A673 (cell line): Measurements from ENCODE around the gene APCS. TPM values are rescaled to one million over a fixed set of nuclear protein-coding genes. Genes with fewer than 3 reads are reported as not detected.

Source experiments
- BruUV-seq: library from RNA; stranded (reverse); fragments of 400-500 nt; replicated peaks from 2 replicates; lab custom pipeline; 2021; lab: Mats Ljungman, UMichigan
- CTCF ChIA-PET: fragments of 300-600 bp; sonication (Branson Sonifier 250); formaldehyde crosslinking; loops from one replicate; lab custom pipeline; 2022; ENCODE audit warnings: antibody characterized with exemption; lab: Charles Lee
- POLR2A ChIA-PET: fragments of 300-600 bp; sonication (Branson Sonifier 250); formaldehyde crosslinking; loops from one replicate; lab custom pipeline; 2022; ENCODE audit warnings: antibody characterized with exemption; ENCODE audit not compliant: low non-redundant PET; lab: Charles Lee
- DNase-seq: peaks from one replicate; pipeline ENCODE4 v3.0.0-alpha.2; 2015; ENCODE audit warnings: low spot score
- H3K27ac ChIP-seq: fragments of 200-600 bp; sonication (generic); 2 replicates; pipeline ENCODE4 v1.5.1; 2016; ENCODE audit warnings: mixed run types, low read depth, mild to moderate bottlenecking, mixed read lengths, antibody characterized with exemption, low read length; ENCODE audit not compliant: poor library complexity, severe bottlenecking
- H3K27me3 ChIP-seq: fragments of 200-600 bp; sonication (generic); replicated peaks from 2 replicates; pipeline ENCODE4 v1.6.1; 2017; ENCODE audit warnings: mixed run types, low read depth, mild to moderate bottlenecking, mixed read lengths, antibody characterized with exemption, low read length; ENCODE audit not compliant: insufficient read depth, poor library complexity
- H3K36me3 ChIP-seq: fragments of 200-600 bp; sonication (generic); 2 replicates; pipeline ENCODE4 v1.6.1; 2016; ENCODE audit warnings: mixed run types, mild to moderate bottlenecking, mixed read lengths, antibody characterized with exemption, low read length; ENCODE audit not compliant: insufficient read depth, poor library complexity, severe bottlenecking
- H3K4me1 ChIP-seq: fragments of 200-600 bp; sonication (generic); 2 replicates; pipeline ENCODE4 v1.6.1; 2017; ENCODE audit warnings: mixed run types, mild to moderate bottlenecking, mixed read lengths, antibody characterized with exemption, low read length; ENCODE audit not compliant: insufficient read depth, poor library complexity, severe bottlenecking
- H3K4me3 ChIP-seq: fragments of 200-600 bp; sonication (generic); 2 replicates; pipeline ENCODE4 v1.5.1; 2016; ENCODE audit warnings: low read depth, mixed run types, mild to moderate bottlenecking, mixed read lengths, low read length; ENCODE audit not compliant: poor library complexity, severe bottlenecking
- H3K9me3 ChIP-seq: fragments of 200-600 bp; sonication (generic); 2 replicates; pipeline ENCODE4 v1.6.1; 2016; ENCODE audit warnings: mixed run types, low read depth, mild to moderate bottlenecking, mixed read lengths, antibody characterized with exemption, low read length; ENCODE audit not compliant: poor library complexity, severe bottlenecking
- EZH2 ChIP-seq: fragments of 200-600 bp; sonication (generic); IDR thresholded peaks from 2 replicates; pipeline ENCODE4 v1.6.1; 2017; ENCODE audit warnings: borderline replicate concordance, low read depth, mild to moderate bottlenecking, mixed read lengths, antibody characterized with exemption, low read length; ENCODE audit not compliant: poor library complexity, severe bottlenecking
- intact Hi-C: fragments of 100-400 bp; cut with micrococcal nuclease; formaldehyde crosslinking; loops from one replicate; pipeline ENCODE4 v1.10.0; 2022; ENCODE audit not compliant: unreplicated experiment
- total RNA-seq: library from RNA; stranded (reverse); gene quantifications from 2 replicates; pipeline ENCODE4 v1.2.3, GENCODE V29; 2021
- TF ChIP-seq, protein P1 (sequence below): fragments of 300-800, 200-600 bp; sonication (generic); conservative IDR thresholded peaks from 2 replicates; pipeline ENCODE4 v1.5.1; 2017; ENCODE audit warnings: low read depth, mild to moderate bottlenecking, antibody characterized with exemption, low read length, moderate library complexity, mixed read lengths

The APCS gene
- total RNA-seq, 1 experiment from 2014 or later: not detected

DNA sequence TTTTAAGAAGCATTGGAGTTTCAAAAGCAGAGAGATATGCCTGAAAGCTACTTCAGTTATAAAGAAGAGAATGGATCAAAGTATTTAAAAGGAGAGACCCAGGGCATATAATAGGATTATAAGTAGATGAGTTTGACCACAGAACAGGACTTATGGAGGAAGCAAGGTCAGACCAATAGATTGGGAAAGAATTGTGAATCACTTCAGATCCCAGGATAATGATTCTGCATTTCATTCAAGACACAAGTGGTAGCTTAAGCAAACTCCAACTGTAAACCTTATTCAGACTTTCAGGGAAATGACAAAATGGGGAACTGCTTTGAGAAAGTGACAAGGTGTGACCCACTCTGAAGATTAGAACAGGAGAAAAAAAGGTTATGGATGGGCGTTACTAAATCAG is 32.9 kb upstream of the APCS start:
- Histone ChIP-seq H3K27ac (no peak overlapping the region), H3K4me1 (no peaks in the 10 kb centered on the region), H3K36me3 (no peaks in the 10 kb centered on the region), H3K9me3 (no peaks in the 10 kb centered on the region), H3K4me3 (no peak overlapping the region), H3K27me3 (peaks cover 3% of the 10 kb centered on the region)
- TF ChIP-seq EZH2: no peak
- TF ChIP-seq, protein P1, sequence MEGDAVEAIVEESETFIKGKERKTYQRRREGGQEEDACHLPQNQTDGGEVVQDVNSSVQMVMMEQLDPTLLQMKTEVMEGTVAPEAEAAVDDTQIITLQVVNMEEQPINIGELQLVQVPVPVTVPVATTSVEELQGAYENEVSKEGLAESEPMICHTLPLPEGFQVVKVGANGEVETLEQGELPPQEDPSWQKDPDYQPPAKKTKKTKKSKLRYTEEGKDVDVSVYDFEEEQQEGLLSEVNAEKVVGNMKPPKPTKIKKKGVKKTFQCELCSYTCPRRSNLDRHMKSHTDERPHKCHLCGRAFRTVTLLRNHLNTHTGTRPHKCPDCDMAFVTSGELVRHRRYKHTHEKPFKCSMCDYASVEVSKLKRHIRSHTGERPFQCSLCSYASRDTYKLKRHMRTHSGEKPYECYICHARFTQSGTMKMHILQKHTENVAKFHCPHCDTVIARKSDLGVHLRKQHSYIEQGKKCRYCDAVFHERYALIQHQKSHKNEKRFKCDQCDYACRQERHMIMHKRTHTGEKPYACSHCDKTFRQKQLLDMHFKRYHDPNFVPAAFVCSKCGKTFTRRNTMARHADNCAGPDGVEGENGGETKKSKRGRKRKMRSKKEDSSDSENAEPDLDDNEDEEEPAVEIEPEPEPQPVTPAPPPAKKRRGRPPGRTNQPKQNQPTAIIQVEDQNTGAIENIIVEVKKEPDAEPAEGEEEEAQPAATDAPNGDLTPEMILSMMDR: no peak
- POLR2A ChIA-PET: no interaction called here
- CTCF ChIA-PET: no interaction called here
- no peak for DNase-seq
- intact Hi-C loops: no loop called here
- no TSS peak for BruUV-seq

DNA sequence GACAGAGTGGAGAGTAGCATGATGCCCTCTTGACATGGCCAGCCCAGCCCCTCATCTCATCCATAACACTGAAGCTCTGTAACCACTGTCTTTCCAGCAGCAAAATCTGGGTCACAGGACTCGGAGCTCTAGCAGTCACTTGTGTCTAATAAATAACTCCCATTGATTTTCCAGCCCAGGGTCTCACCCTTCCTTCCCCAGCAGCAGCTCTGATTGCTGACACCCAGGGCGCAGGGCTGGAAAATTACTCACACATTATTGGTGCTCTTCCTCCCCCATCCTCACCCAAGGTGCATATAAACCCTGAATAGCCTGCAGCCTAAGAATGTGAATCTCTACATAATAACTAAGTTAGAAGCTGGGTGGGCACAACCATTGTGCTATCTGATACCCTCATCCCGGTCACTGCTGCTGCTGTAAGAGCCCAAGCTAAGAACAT is 30.7 kb upstream of the APCS start:
- H3K27ac ChIP-seq: no peak overlapping the region
- peaks cover 3% of the 10 kb centered on the region for H3K27me3 ChIP-seq
- BruUV-seq: no TSS peak
- H3K9me3 ChIP-seq: no peaks in the 10 kb centered on the region
- TF ChIP-seq, protein P1: no peak
- no peak for TF ChIP-seq EZH2
- H3K4me1 ChIP-seq: no peaks in the 10 kb centered on the region
- CTCF ChIA-PET: no interaction called here
- POLR2A ChIA-PET: no interaction called here
- DNase-seq: no peak
- H3K4me3 ChIP-seq: no peak overlapping the region
- intact Hi-C loops: no loop called here
- H3K36me3 ChIP-seq: no peaks in the 10 kb centered on the region

DNA sequence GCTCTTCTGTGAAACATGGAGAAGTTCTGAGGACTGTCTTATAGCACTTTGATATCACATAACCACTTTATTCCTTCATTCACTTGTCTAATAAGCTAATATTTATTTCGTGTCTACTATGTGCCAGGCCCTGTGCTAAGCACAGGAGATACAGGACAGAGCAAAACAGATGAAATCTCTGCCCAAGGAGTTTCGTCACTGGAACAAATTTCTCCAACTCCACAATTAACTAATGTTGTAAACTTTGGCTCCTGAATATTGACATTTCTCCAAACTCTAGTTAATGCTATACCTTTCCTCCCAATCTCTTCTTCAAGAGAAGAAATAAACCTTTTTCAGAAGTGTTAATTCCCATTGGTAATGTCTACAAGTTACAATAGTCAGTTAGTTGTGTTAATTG is 27.0 kb upstream of the APCS start:
- no peak for DNase-seq
- Histone ChIP-seq H3K36me3 (no peaks in the 10 kb centered on the region), H3K27me3 (peaks cover 3% of the 10 kb centered on the region), H3K4me3 (no peak overlapping the region), H3K27ac (no peak overlapping the region), H3K4me1 (no peaks in the 10 kb centered on the region), H3K9me3 (no peaks in the 10 kb centered on the region)
- intact Hi-C loops: no loop called here
- CTCF ChIA-PET: no interaction called here
- POLR2A ChIA-PET: interaction anchor here (0.6 kb wide), 1 partner anchor 137 kb away, joined by 17 read pairs; no protein-coding TSS in a partner anchor
- TF ChIP-seq, protein P1: no peak
- no peak for TF ChIP-seq EZH2
- BruUV-seq: no TSS peak
